Activated CD4-positive, alpha-beta memory T cell treated with anti-CD3 and anti-CD28 coated beads for 36 hours (primary cell): Measurements from ENCODE around the gene HTRA3. TPM values are rescaled to one million over a fixed set of nuclear protein-coding genes. Genes with fewer than 3 reads are reported as not detected.

Experiments used
- CTCF ChIA-PET: fragments of 350-600 bp; sonication (Branson Sonifier 250); formaldehyde crosslinking; loops from one replicate; lab custom pipeline; 2021; ENCODE audit warnings: antibody characterized with exemption, inconsistent platforms; lab: Charles Lee
- POLR2A ChIA-PET: fragments of 350-600 bp; sonication (Branson Sonifier 250); formaldehyde crosslinking; loops from one replicate; lab custom pipeline; 2021; ENCODE audit warnings: antibody characterized with exemption; lab: Charles Lee
- DNase-seq: peaks from one replicate; pipeline ENCODE4 v3.0.0-alpha.2; 2020
- H3K27ac Mint-ChIP-seq: one replicate; pipeline ENCODE4 v1.8.0; 2021; ENCODE audit warnings: mixed read lengths
- H3K27me3 Mint-ChIP-seq: one replicate; pipeline ENCODE4 v1.8.0; 2021; ENCODE audit warnings: mixed read lengths
- H3K36me3 Mint-ChIP-seq: one replicate; pipeline ENCODE4 v1.8.0; 2021; ENCODE audit warnings: mixed read lengths
- H3K4me1 Mint-ChIP-seq: one replicate; pipeline ENCODE4 v1.8.0; 2021; ENCODE audit warnings: low read depth, mixed read lengths
- H3K4me3 Mint-ChIP-seq: one replicate; pipeline ENCODE4 v1.8.0; 2021; ENCODE audit warnings: mild to moderate bottlenecking, mixed read lengths
- H3K9me3 Mint-ChIP-seq: one replicate; pipeline ENCODE4 v1.8.0; 2021; ENCODE audit warnings: mixed read lengths
- intact Hi-C: fragments of 100-400 bp; cut with micrococcal nuclease; formaldehyde crosslinking; loops from one replicate; pipeline ENCODE4 v1.15.1; 2023
- total RNA-seq, 2 experiments: library from RNA; stranded (reverse); gene quantifications; one replicate each; pipeline ENCODE4 v1.2.3, GENCODE V29; 2021

Gene HTRA3
- total RNA-seq, 2 experiments from 2014 or later = not detected

DNA sequence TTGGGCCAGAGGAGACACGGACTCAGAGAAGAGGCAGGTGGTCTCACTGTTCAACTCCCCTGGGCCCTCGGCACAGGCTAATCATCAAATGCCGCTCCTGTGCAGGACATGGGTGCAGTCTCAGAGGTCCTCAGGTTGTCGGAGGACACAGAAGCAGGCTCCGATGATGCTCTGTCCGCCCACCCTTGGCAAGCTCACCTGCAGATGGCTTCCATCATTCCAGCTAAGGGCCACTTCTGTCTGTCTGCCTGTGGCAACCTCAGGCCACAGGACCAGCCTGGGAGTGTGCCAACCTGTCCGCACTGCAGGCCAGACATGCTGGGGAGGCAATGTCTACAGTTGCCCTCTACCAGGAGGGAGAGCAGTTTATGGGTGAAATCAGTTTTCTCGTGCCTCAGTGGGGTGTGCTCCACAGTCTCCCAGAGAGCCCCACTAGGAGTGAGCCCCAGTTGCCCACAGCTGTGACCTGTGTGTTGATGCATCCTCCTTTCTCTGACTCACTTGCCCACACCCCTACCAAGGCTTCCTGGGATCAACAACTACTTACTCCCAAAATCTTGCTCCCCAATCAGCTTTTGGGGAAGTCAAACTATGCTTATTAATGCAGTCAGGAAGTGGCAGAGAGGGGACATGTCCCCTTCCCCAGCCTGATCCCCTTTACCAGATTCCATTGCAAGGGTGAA lies 55.9 kb downstream of the HTRA3 start:
- intact Hi-C loops = no loop called here
- Mint-ChIP-seq H3K36me3 (no peaks in the 10 kb centered on the region), H3K27ac (no peak overlapping the region), H3K4me1 (no peaks in the 10 kb centered on the region), H3K4me3 (no peak overlapping the region), H3K9me3 (no peaks in the 10 kb centered on the region), H3K27me3 (no peaks in the 10 kb centered on the region)
- peak; percentile 2 for DNase-seq
- POLR2A ChIA-PET = no interaction called here
- CTCF ChIA-PET = no interaction called here

DNA sequence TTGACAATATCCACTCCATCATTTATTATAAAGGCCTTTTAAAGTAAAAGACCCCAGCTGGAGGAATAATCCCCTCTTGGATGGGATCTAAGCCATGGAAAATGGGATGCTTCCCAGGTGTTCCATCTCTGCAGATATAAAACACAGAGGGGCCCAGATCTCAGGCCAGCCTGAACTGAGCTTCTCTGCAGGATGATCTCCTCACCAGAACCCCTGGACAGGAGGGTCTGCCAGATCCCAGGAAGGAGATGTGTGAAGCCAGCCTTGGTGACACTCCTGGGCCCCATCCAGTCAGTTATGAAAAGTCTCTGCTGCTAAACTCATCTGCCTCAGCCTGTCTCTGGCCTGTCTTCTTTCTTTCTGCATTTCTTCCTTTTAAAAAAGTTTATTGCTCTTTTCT lies 56.7 kb downstream of the HTRA3 start:
- intact Hi-C loops = no loop called here
- no peaks in the 10 kb centered on the region for H3K4me1 Mint-ChIP-seq

DNA sequence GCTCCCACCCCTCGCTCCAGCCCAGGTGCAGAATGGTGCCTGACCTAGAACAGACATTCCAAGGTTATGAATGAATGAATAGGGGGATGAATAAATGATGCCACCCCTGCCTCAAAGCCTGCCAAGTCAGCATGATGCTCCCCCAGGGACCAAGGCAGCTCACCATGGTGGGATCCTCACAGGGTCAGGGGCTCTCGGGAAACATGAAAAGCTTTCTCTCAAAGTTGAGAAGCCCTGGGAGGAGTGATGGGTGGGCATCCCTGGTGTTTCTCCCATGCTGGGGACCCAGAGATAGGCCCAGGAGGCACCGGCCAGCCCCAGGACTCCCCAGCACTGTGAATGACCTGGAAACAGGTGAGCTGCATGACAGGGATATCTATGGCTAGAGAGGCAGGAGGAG lies 58.9 kb downstream of the HTRA3 start:
- H3K27me3 Mint-ChIP-seq = no peaks in the 10 kb centered on the region
- peaks cover 6% of the 10 kb centered on the region for H3K9me3 Mint-ChIP-seq
- DNase-seq = no peak
- ChIA-PET CTCF (no interaction called here), POLR2A (no interaction called here)
- intact Hi-C loops = no loop called here
- H3K36me3 Mint-ChIP-seq = no peaks in the 10 kb centered on the region
- H3K4me1 Mint-ChIP-seq = no peaks in the 10 kb centered on the region
- H3K27ac Mint-ChIP-seq = no peak overlapping the region
- H3K4me3 Mint-ChIP-seq = no peak overlapping the region

More for the DNA sequence above, 56.7 kb downstream of the HTRA3 start:
- Mint-ChIP-seq H3K27me3 (no peaks in the 10 kb centered on the region), H3K4me3 (no peak overlapping the region), H3K27ac (no peak overlapping the region), H3K36me3 (no peaks in the 10 kb centered on the region), H3K9me3 (no peaks in the 10 kb centered on the region)
- DNase-seq = no peak
- POLR2A ChIA-PET = no interaction called here
- CTCF ChIA-PET = no interaction called here

DNA sequence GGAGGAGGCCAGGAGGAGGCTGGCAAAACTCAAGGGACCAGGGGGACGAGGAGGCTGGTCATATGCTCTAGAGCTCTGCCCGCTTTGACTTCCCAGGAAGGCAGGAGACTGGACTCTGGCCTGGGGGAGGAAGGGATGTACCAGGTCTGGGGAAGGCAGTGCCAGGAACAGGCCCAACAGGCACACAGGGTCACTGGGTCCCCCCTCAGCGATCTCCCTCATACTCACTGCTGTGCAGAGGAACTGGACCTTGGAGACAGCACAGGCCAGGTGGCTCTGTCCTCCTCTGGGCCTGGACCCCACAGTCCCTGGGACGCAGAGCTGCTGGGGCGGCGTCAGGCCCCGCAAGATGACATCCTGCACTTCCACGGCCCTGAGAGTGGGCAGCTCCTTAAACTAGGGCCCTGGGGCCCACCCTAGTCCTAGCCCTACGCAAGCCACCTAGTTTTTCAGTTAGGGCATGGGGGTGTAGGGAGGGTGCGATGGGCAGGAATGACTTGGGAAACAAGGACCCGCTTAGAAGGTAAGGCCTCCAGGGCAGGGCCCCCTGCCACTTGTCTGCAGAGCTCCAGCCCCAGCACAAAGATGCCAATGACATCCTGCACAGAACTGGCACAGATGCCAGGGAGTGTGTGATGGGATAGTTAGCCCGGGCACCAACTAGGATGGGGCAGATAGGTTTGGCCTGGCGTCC lies 59.5 kb downstream of the HTRA3 start:
- Mint-ChIP-seq H3K36me3 (no peaks in the 10 kb centered on the region), H3K9me3 (peaks cover 6% of the 10 kb centered on the region), H3K27ac (no peak overlapping the region), H3K4me3 (no peak overlapping the region), H3K4me1 (no peaks in the 10 kb centered on the region), H3K27me3 (no peaks in the 10 kb centered on the region)
- intact Hi-C loops = no loop called here
- CTCF ChIA-PET = no interaction called here
- POLR2A ChIA-PET = no interaction called here
- DNase-seq = no peak

DNA sequence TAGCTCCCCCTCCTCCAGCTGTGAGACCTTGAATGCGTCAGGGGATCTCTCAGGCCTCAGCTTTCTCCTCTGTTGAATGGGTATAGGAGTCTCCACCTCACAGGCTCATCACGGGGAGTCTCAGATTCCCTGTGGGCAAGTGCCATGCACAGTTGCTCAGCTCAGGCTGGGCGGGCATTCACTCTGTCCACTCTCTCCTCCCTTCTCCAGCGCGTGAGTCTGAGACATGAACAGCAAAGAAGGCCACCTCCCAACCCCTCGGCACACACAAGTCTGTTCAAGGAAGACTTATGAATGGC lies 60.0 kb downstream of the HTRA3 start:
- POLR2A ChIA-PET = no interaction called here
- no peak overlapping the region for H3K27ac Mint-ChIP-seq
- intact Hi-C loops = no loop called here
- H3K9me3 Mint-ChIP-seq = peaks cover 6% of the 10 kb centered on the region
- H3K27me3 Mint-ChIP-seq = no peaks in the 10 kb centered on the region
- DNase-seq = no peak
- no peak overlapping the region for H3K4me3 Mint-ChIP-seq
- CTCF ChIA-PET = no interaction called here
- no peaks in the 10 kb centered on the region for H3K4me1 Mint-ChIP-seq
- no peaks in the 10 kb centered on the region for H3K36me3 Mint-ChIP-seq

DNA sequence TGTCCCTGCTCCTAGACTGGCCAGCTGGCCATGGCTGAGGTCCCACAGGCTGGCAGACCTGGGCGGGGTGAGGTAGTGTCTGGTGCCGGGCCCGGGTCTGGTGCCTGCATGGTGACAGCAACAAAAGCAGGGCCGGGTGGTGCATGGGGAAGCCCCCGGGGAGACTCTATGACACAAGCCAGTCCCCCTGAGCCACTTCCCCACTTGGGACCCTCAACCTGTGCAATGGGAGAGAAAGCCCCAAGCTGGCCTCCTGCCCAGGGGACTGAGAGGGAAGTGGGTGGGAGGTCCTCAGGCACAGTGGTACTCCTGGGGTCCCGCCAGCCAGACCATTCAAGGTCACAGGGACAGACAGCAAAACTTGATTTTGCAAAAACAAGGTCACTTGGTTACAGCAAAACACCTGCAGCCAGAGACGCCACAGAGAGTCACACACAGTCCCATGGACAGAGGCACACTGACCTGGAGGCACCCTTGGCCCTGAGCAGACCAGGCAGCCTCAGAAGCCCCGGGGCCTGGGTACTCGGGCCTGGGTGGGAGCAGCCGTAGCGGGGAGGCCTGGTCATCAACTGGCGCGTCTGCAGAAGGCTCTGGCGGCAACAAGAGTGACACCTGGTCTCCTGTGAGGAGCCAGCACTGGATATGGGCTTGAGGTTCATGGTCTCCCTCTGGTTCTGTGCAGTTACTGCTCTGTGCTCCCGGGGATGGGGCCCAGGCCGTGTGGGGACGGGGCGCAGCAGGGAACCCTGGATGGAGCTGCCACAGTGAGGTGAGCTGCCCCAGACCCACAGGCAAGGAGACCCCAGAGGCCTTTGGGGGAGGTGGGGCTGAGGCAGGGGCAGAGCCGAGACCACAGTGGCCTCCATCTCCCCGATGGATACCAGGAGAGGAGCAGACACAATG lies 60.6 kb downstream of the HTRA3 start:
- CTCF ChIA-PET = no interaction called here

DNA sequence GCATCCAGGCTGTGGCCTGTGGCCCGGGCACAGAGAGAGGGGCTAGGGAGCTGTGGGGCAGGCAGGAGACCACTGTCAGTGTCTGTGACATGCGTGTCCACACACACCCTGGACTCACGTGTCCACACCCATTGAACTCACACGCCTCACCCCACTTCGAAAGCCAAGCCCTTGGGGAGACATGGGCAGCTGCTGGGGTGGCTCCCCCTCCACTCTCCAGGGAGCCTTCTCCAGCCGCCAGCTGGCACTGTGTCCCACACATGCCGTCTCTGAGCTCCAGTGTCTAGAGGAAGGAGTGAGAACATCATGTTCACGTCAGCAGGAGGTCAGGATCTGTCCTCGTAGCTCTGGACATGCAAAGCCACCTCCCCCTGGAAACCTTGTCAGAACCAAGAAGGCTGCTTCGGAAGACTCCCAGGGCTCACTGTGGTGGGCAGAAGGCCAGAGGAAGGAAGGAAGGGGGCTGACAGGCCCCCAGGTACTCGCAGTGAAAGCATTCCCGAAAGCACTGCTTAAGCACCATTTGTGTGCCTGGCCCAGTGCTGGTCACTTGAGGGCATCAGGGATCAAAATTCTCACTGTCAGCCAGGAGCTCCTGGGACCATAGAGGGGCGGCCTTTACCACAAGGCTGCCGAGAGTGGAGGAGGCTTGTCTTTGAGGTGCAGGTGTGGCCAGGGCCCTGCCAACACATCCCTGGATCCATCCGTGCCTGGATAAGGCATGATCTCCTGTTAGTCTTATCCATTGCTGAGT lies 61.4 kb downstream of the HTRA3 start:
- H3K9me3 Mint-ChIP-seq = peaks cover 15% of the 10 kb centered on the region
- H3K4me3 Mint-ChIP-seq = no peak overlapping the region
- no peaks in the 10 kb centered on the region for H3K27me3 Mint-ChIP-seq
- ChIA-PET POLR2A (no interaction called here), CTCF (no interaction called here)
- H3K27ac Mint-ChIP-seq = no peak overlapping the region
- no peak for DNase-seq
- no peaks in the 10 kb centered on the region for H3K4me1 Mint-ChIP-seq
- H3K36me3 Mint-ChIP-seq = no peaks in the 10 kb centered on the region
- intact Hi-C loops = no loop called here

More for the DNA sequence above, 60.6 kb downstream of the HTRA3 start:
- Mint-ChIP-seq H3K27me3 (no peaks in the 10 kb centered on the region), H3K27ac (no peak overlapping the region), H3K4me1 (no peaks in the 10 kb centered on the region), H3K4me3 (no peak overlapping the region), H3K9me3 (peaks cover 7% of the 10 kb centered on the region), H3K36me3 (no peaks in the 10 kb centered on the region)
- intact Hi-C loops = no loop called here
- POLR2A ChIA-PET = no interaction called here
- no peak for DNase-seq

DNA sequence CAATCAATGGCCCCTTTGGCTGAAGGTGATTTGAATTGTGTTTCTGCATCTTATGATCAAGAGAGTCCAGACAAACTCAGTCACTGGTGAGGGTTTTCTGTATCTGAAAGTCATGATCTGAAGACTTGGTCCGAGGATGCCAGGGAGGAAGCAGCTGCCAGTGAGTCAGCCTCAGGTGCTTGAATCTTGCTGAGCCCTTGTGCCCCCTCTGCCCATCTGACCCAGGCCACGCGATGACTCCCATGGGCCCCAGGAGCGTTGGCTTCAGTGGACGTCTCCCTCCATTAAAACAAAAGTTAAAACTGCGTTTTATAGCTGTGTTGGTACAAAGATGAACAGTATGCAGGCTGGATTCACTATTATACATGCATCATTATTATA lies 62.0 kb downstream of the HTRA3 start:
- Mint-ChIP-seq H3K27ac (no peak overlapping the region), H3K4me3 (no peak overlapping the region), H3K36me3 (no peaks in the 10 kb centered on the region), H3K9me3 (peaks cover 21% of the 10 kb centered on the region), H3K4me1 (no peaks in the 10 kb centered on the region), H3K27me3 (no peaks in the 10 kb centered on the region)
- intact Hi-C loops = no loop called here
- POLR2A ChIA-PET = no interaction called here
- DNase-seq = no peak
- CTCF ChIA-PET = no interaction called here

DNA sequence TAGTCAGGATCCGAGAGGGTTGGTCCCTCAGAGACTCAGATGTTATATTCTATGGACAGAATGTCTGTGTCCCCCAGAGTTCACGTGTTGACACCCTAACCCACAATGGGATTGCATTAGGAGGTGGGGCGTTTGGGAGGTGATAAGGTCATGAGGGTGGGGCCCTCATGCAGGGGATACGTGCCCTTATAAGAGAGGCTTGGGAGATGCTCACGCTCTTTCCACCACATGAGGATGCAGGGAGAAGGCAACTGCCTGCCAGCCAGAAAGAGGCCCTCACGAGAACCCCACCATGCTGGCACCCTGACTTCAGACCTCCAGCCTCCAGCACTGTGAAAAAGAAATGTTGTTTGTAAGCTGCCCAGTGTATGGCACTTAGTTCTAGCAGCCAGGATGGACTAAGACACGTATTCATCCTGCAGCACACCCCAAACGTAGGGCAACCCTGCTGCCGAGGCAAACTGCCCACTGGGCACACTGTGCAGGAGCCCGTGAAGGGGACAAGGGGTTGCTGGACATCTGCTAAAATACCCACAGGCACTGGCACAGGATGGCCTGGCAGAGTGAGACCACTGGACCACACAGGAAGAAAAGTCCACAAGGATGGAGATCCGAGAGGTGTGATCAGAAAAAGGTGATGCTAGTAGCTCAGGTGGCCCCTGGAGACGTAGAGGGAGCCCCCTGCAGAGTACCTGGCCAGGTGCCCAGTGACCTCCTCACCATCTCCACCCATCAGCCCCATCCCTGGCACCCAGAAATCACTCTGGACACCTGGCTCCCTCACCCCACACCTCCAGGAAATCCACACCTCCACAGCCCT lies 62.7 kb downstream of the HTRA3 start:
- no peak for DNase-seq
- CTCF ChIA-PET = interaction anchor here (1.2 kb wide), 1 partner anchor 70 kb away, joined by 3 read pairs; no protein-coding TSS in a partner anchor
- POLR2A ChIA-PET = no interaction called here
- Mint-ChIP-seq H3K9me3 (peaks cover 25% of the 10 kb centered on the region), H3K4me1 (no peaks in the 10 kb centered on the region), H3K36me3 (no peaks in the 10 kb centered on the region), H3K27ac (no peak overlapping the region), H3K27me3 (no peaks in the 10 kb centered on the region), H3K4me3 (no peak overlapping the region)
- intact Hi-C loops = no loop called here

DNA sequence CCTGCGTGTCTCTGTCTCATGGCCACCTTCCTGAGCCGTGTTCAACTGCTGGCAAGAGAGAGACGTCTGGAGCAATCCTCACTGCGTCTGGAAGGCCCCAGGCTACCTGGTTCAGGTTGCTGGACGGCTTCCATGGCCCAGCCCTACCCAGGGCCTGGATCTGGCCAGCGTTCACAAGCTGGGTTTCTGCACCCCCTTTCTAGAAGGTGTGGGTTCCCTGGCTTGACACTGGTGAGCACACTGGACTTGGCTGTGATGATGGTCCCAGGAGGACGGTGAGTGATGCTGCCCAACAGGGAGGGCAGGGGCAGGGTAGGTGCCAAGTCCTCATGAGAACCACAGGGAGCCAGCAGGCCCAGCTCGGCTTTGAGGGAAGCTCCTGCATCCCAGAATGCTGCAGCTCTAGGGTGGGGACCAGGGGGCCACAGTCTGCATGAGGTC lies 63.4 kb downstream of the HTRA3 start:
- H3K9me3 Mint-ChIP-seq = peaks cover 25% of the 10 kb centered on the region
- peak; percentile 3 for DNase-seq
- no peaks in the 10 kb centered on the region for H3K36me3 Mint-ChIP-seq
- ChIA-PET POLR2A (no interaction called here), CTCF (interaction anchor here (1.2 kb wide), 1 partner anchor 70 kb away, joined by 3 read pairs; no protein-coding TSS in a partner anchor)
- no peaks in the 10 kb centered on the region for H3K27me3 Mint-ChIP-seq
- no peak overlapping the region for H3K4me3 Mint-ChIP-seq
- H3K4me1 Mint-ChIP-seq = no peaks in the 10 kb centered on the region
- intact Hi-C loops = no loop called here
- no peak overlapping the region for H3K27ac Mint-ChIP-seq

DNA sequence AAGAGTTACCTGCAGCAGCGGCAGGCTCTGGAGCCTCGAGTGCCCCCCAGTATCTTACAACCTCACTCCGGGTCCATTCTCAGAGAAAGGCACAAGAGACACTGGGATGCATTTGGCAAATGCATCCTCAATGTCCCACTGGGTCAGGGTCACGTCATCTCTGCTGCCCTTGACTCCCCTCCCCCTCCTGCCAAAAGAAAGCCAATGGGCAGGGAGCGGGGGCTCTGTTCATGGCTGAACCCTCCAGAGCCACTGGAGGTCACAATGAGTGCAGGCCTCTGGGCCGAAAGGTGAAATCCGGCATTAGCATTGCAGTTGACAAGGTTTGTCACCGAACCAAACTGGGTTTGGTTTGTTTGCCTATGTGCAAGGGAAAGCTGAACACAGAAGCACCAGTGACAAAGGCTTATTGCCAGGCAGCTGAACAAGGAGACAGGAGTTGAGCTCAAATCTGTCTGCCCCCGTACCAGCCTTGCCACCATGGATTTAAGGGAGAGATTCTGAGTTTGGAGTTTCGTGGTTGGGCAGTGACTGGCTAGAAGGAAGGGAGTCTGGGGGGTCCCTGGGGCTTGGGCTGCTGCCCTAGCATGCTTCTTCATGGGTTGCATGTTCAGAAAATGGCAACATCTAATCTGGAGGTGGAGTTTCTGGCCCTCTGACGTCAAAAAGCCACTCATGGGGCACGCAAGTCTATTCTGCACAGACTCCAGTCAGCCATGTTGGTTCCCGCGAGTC lies 64.3 kb downstream of the HTRA3 start:
- intact Hi-C loops = no loop called here

More for the DNA sequence above, 64.3 kb downstream of the HTRA3 start:
- no peak overlapping the region for H3K27ac Mint-ChIP-seq
- CTCF ChIA-PET = interaction anchor here (1.2 kb wide), 1 partner anchor 69 kb away, joined by 3 read pairs; no protein-coding TSS in a partner anchor
- peaks cover 1% of the 10 kb centered on the region for H3K36me3 Mint-ChIP-seq
- peaks cover 30% of the 10 kb centered on the region for H3K9me3 Mint-ChIP-seq
- no peaks in the 10 kb centered on the region for H3K27me3 Mint-ChIP-seq
- no peaks in the 10 kb centered on the region for H3K4me1 Mint-ChIP-seq
- DNase-seq = peak; percentile 1
- POLR2A ChIA-PET = no interaction called here
- H3K4me3 Mint-ChIP-seq = no peak overlapping the region
